OCI-LY7 (cell line): ENCODE data around the gene SREBF1. TPM values are rescaled to one million over a fixed set of nuclear protein-coding genes. Genes with fewer than 3 reads are reported as not detected.

ENCODE experiments used
- BruUV-seq: library from RNA; stranded (reverse); fragments of 400-500 nt; replicated peaks from 2 replicates; lab custom pipeline; 2021; lab: Mats Ljungman, UMichigan
- CTCF ChIA-PET: fragments of 300-600 bp; sonication (Branson Sonifier 250); formaldehyde crosslinking; loops from one replicate; lab custom pipeline; 2022; ENCODE audit warnings: antibody characterized with exemption; ENCODE audit not compliant: unreplicated experiment; lab: Charles Lee
- POLR2A ChIA-PET: fragments of 300-600 bp; sonication (Branson Sonifier 250); formaldehyde crosslinking; loops from one replicate; lab custom pipeline; 2022; ENCODE audit warnings: antibody characterized with exemption; lab: Charles Lee
- DNase-seq: peaks from one replicate; pipeline ENCODE4 v3.0.0-alpha.2; 2015; ENCODE audit warnings: low spot score
- H2AFZ ChIP-seq: fragments of 200-600 bp; sonication (generic), shearing (Covaris generic); 2 replicates; pipeline ENCODE4 v1.6.1; 2014; ENCODE audit warnings: mild to moderate bottlenecking, antibody characterized with exemption, low read length, moderate library complexity
- H3K27ac ChIP-seq: fragments of 200-600 bp; sonication (generic); 2 replicates; pipeline ENCODE4 v1.5.1; 2014; ENCODE audit warnings: mixed run types, low read depth, mild to moderate bottlenecking, moderate library complexity, low read length, inconsistent platforms; ENCODE audit not compliant: poor library complexity, severe bottlenecking
- H3K36me3 ChIP-seq: fragments of 200-600 bp; sonication (generic); 2 replicates; pipeline ENCODE4 v1.6.1; 2014; ENCODE audit warnings: mild to moderate bottlenecking, antibody characterized with exemption, low read length, moderate library complexity, mixed read lengths; ENCODE audit not compliant: insufficient read depth
- H3K4me1 ChIP-seq: fragments of 200-600 bp; sonication (generic); 2 replicates; pipeline ENCODE4 v1.5.1; 2014; ENCODE audit warnings: mild to moderate bottlenecking, low read length; ENCODE audit not compliant: insufficient read depth, poor library complexity, severe bottlenecking
- H3K4me2 ChIP-seq: fragments of 200-600 bp; sonication (generic); 2 replicates; pipeline ENCODE4 v1.6.1; 2014; ENCODE audit warnings: mild to moderate bottlenecking, low read length
- H3K4me3 ChIP-seq: fragments of 200-600 bp; sonication (generic); 2 replicates; pipeline ENCODE4 v1.5.1; 2014; ENCODE audit warnings: mild to moderate bottlenecking, low read depth, low read length; ENCODE audit not compliant: poor library complexity, severe bottlenecking
- H3K79me2 ChIP-seq: fragments of 200-600 bp; sonication (generic); 2 replicates; pipeline ENCODE4 v1.6.1; 2016; ENCODE audit warnings: low read depth, mild to moderate bottlenecking, low read length, moderate library complexity, mixed read lengths; ENCODE audit not compliant: insufficient read depth
- H3K9me2 ChIP-seq: fragments of 200-600 bp; sonication (generic); 2 replicates; pipeline ENCODE4 v1.6.1; 2016; ENCODE audit warnings: mild to moderate bottlenecking, low read length, mixed read lengths; ENCODE audit not compliant: insufficient read depth
- H3K9me3 ChIP-seq: fragments of 200-600 bp; sonication (generic); 2 replicates; pipeline ENCODE4 v1.6.1; 2014; ENCODE audit warnings: mild to moderate bottlenecking, mixed run types, low read length, mixed read lengths
- H4K20me1 ChIP-seq: fragments of 200-600 bp; sonication (generic); 2 replicates; pipeline ENCODE4 v1.6.1; 2014; ENCODE audit warnings: mild to moderate bottlenecking, antibody characterized with exemption, low read length, moderate library complexity, mixed read lengths; ENCODE audit not compliant: insufficient read depth
- EZH2phosphoT487 ChIP-seq: fragments of 200-600 bp; sonication (generic); IDR thresholded peaks from 2 replicates; pipeline ENCODE4 v1.6.1; 2018; ENCODE audit warnings: low read depth, borderline replicate concordance, mild to moderate bottlenecking, mixed run types, antibody characterized with exemption, low read length, moderate library complexity, mixed read lengths
- intact Hi-C: fragments of 100-400 bp; cut with micrococcal nuclease; formaldehyde crosslinking; loops from one replicate; pipeline ENCODE4 v1.10.0; 2022; ENCODE audit not compliant: unreplicated experiment
- total RNA-seq, 2 experiments: library from RNA; depleted of rRNA in 1 of 2; stranded (reverse); fragments of >200 nt in 1 of 2; shearing (Covaris generic) in 1 of 2; gene quantifications; 2 replicates each; pipeline ENCODE4 v1.2.3, GENCODE V29; 2014 to 2022
- TF ChIP-seq, protein P1 (sequence below): fragments of 200-600 bp; sonication (generic); conservative IDR thresholded peaks from 2 replicates; pipeline ENCODE4 v1.5.1; 2014; ENCODE audit warnings: mild to moderate bottlenecking, antibody characterized with exemption, low read length, moderate library complexity, mixed read lengths

The SREBF1 gene
- total RNA-seq, 2 experiments from 2014 or later: 70.4 to 187 TPM

DNA sequence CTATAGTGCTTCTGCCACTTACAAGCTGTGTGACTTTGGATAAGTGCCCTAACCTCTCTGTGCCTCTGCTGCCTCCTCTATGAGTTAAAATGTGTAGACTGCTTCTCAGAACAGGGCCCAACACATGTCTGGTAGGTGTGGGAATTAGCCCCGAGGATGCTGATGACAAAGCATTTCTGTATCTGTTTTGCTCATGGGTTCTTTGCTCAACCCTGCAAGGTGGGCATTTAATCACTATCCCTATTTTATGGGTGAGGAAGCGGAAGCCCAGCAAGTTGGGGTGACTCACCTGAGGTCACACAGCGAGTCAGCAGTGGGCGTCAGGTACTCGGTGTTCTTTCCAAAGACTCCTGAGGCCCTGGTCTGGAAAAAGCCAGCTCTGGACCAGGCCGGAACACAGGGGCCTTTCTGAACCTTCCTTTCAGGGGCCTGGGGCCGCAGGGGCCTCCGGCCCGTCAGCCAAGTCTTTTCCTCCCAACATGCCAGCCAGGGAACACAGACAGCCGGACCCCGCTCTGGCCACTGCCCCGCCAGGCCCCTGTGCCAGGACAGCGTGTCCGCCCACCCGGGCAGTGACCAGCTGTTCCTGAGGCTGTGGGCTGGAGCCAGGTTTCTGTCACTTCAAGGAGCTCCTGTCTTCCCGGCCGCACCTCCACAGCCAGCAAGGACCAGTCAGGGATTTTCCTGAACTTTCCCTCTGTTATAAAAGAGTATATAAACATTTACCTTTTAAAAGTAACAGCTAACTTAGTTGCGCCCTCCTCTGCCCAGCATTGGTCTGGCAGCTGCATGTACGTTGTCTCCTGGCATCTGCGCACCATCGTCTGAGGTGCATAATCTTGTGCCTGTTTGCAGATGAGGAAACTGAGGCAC lies 62.5 kb downstream of the SREBF1 start:
- Histone ChIP-seq H2AFZ (no peak overlapping the region), H3K9me3 (no peaks in the 10 kb centered on the region), H3K9me2 (no peaks in the 10 kb centered on the region), H3K36me3 (no peaks in the 10 kb centered on the region), H4K20me1 (no peaks in the 10 kb centered on the region), H3K27ac (no peak overlapping the region), H3K4me3 (no peak overlapping the region), H3K4me2 (no peak overlapping the region), H3K4me1 (peaks cover 22% of the 10 kb centered on the region), H3K79me2 (no peaks in the 10 kb centered on the region)
- no peak for DNase-seq
- intact Hi-C loops: no loop called here
- CTCF ChIA-PET: interaction anchor here (0.5 kb wide), 1 partner anchor 8 kb away, joined by 3 read pairs; no protein-coding TSS in a partner anchor
- BruUV-seq: no TSS peak
- POLR2A ChIA-PET: interaction anchor here (0.5 to 1.3 kb wide), 3 partner anchors 12 to 77 kb away, joined by 3 read pairs; no protein-coding TSS in a partner anchor
- no peak for TF ChIP-seq EZH2phosphoT487
- TF ChIP-seq, protein P1, sequence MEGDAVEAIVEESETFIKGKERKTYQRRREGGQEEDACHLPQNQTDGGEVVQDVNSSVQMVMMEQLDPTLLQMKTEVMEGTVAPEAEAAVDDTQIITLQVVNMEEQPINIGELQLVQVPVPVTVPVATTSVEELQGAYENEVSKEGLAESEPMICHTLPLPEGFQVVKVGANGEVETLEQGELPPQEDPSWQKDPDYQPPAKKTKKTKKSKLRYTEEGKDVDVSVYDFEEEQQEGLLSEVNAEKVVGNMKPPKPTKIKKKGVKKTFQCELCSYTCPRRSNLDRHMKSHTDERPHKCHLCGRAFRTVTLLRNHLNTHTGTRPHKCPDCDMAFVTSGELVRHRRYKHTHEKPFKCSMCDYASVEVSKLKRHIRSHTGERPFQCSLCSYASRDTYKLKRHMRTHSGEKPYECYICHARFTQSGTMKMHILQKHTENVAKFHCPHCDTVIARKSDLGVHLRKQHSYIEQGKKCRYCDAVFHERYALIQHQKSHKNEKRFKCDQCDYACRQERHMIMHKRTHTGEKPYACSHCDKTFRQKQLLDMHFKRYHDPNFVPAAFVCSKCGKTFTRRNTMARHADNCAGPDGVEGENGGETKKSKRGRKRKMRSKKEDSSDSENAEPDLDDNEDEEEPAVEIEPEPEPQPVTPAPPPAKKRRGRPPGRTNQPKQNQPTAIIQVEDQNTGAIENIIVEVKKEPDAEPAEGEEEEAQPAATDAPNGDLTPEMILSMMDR: peak; percentile 72

DNA sequence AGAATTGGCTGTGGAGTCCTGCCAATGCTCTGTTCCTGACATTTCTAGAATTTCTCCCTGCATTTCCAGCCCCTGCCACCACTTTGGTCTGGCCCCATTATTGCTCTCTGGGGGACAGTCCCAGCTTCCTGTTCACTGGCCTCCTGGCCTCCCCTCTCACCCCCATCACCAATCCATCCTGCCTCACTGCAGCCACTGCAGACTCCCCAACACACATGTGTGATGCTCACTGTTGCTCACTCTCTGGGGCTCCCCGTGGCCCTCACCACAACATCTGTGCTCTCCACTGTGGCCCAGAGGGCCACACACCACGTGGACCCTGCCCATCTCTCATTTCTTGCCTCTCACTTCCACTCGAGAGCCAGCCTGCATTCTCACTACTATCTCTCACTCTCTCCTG lies 64.6 kb downstream of the SREBF1 start:
- H2AFZ ChIP-seq: no peak overlapping the region
- H3K79me2 ChIP-seq: peaks cover 13% of the 10 kb centered on the region; the same call in 1 of the 2 replicates
- ChIA-PET CTCF (no interaction called here), POLR2A (no interaction called here)
- H3K4me1 ChIP-seq: peaks cover 42% of the 10 kb centered on the region
- H3K27ac ChIP-seq: no peak overlapping the region
- DNase-seq: no peak
- no peaks in the 10 kb centered on the region for H3K9me3 ChIP-seq
- H4K20me1 ChIP-seq: no peaks in the 10 kb centered on the region
- H3K9me2 ChIP-seq: no peaks in the 10 kb centered on the region
- H3K4me2 ChIP-seq: no peak overlapping the region
- BruUV-seq: no TSS peak
- intact Hi-C loops: no loop called here
- H3K36me3 ChIP-seq: no peaks in the 10 kb centered on the region
- TF ChIP-seq, protein P1: no peak
- no peak for TF ChIP-seq EZH2phosphoT487
- H3K4me3 ChIP-seq: no peak overlapping the region
